Sigmoid colon (tissue), 7 donors: ENCODE results near the gene NLRP5. TPM values are rescaled to one million over a fixed set of nuclear protein-coding genes. Genes with fewer than 3 reads are reported as not detected.
"Not testable (repeated sequence)": the region's sequence is repeated elsewhere in the genome, so short reads cannot be mapped to it uniquely, and the experiment has no call there.

Experiments used
- DNase-seq: peaks from one replicate; pipeline ENCODE4 v3.0.0-alpha.2; 2019
- H3K27ac ChIP-seq, 4 donors: fragments of 200-600 bp; sonication (generic); one replicate each; pipeline ENCODE4 v1.5.1; 2016 to 2019; ENCODE audit warnings: mild to moderate bottlenecking in 1 of 4
- H3K27me3 ChIP-seq, 3 donors: fragments of 200-600 bp; sonication (generic); one replicate each; pipeline ENCODE4 v1.5.1; 2019; ENCODE audit warnings: mild to moderate bottlenecking in 1 of 3
- H3K36me3 ChIP-seq, 4 donors: fragments of 200-600 bp; sonication (generic); one replicate each; pipeline ENCODE4 v1.5.1; 2016 to 2019
- H3K4me1 ChIP-seq, 4 donors: fragments of 200-600 bp; sonication (generic); one replicate each; pipeline ENCODE4 v1.5.1; 2017 to 2019
- H3K4me3 ChIP-seq, 4 donors: fragments of 200-600 bp; sonication (generic); one replicate each; pipeline ENCODE4 v1.5.1; 2017 to 2019; ENCODE audit warnings: mild to moderate bottlenecking in 2 of 4, moderate library complexity in 1 of 4
- H3K9me3 ChIP-seq, 4 donors: fragments of 200-600 bp in 3 of 4; sonication (generic) in 3 of 4; one replicate each; pipeline versions ENCODE4 v1.5.1 to v1.6.1; 2013 to 2019
- EP300 ChIP-seq, 4 donors: sonication (generic); formaldehyde crosslinking; IDR thresholded peaks; one replicate each; pipeline ENCODE4 v1.6.1; 2017; ENCODE audit warnings: antibody characterized with exemption in 4 of 4
- POLR2A ChIP-seq, 2 donors: fragments of 450-650 bp; IDR thresholded peaks; one replicate each; pipeline ENCODE4 v1.6.1; 2016; ENCODE audit warnings: antibody characterized with exemption in 2 of 2, mild to moderate bottlenecking in 2 of 2, moderate library complexity in 2 of 2
- POLR2AphosphoS5 ChIP-seq, 4 donors: sonication (generic); formaldehyde crosslinking; IDR thresholded peaks; one replicate each; pipeline ENCODE4 v1.6.1; 2017; ENCODE audit warnings: antibody characterized with exemption in 4 of 4
- WGBS, 2 donors: extraction: QIAGEN DNeasy Blood & Tissue Kit; methylation state at CpG; one replicate each; pipeline ENCODE4 v1.1.7; 2013; 5-methylcytosine and 5-hydroxymethylcytosine counted together
- intact Hi-C: fragments of 100-400 bp; cut with DNase I; formaldehyde crosslinking; loops from one replicate; pipeline ENCODE4 v1.15.1; 2023
- polyA plus RNA-seq, 3 donors: library from polyadenylated mRNA; stranded (reverse); fragments of 200-250 nt; gene quantifications; one replicate each; pipeline ENCODE4 v1.2.3, GENCODE V29; 2013
- total RNA-seq, 4 donors: library from RNA; depleted of rRNA; stranded (reverse); fragments of >200 nt; gene quantifications; one replicate each; pipeline ENCODE4 v1.1.0, GENCODE V29; 2016
- TF ChIP-seq, protein P1 (sequence below), 4 experiments: fragments of 450-650 bp in 3 of 4; fragments of 200-600 bp in 1 of 4; IDR thresholded peaks; one replicate each; pipeline ENCODE4 v1.5.1; 2016 to 2019; ENCODE audit warnings: antibody characterized with exemption in 4 of 4, mild to moderate bottlenecking in 3 of 4, moderate library complexity in 2 of 4
- donor health status: healthy with polysubstance abuse.
- donor health status: Bipolar disorder and iron deficiency.
- donor health status: healthy.

NLRP5 gene
- total and polyA plus RNA-seq, 7 donors, result not detected

DNA sequence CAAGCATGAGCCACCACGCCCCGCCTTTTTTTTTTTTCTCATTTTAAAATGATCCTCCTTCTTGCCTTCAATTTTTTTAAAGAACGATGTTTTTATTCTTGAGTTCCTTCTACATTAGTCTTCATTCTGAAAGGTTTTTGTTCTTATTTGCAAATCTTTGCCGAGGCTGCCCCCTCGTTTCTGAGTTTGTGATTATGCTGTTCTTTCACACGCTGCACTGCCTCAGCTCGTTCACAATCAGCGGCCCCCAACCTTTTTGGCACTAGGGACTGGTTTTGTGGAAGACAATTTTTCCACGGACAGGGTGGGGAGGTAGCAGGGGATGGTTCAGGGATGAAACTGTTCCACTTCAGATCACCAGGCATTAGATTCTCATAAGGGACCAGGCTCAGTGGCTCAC is 107.9 kb downstream of the NLRP5 start:
- 81 to 87% methylated on average over 9 of the region's 9 CpGs for WGBS, 2 donors

DNA sequence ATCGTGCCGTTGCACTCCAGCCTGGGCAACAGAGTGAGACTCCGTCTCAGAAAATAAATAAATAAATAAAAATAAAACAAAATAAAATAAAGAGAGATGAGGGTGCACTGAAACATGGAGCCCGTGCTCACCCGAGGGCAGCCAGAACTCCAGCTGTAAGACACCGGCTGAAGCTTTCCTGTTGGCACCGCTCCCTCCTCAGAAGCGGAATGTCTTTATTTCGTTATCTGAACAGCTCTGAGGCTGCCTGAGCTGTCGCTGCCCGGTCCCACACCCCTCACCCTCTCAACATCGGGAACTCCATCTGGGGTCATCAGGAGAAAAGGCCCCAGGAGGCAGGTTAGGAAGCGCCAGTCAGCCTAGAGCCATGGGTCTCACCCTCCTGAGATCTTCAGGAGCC is 110.1 kb downstream of the NLRP5 start:
- Histone ChIP-seq H3K36me3 (peaks cover 0 to 36% (median 7%) of the 10 kb centered on the region in 4 donors), H3K27me3 (no peaks in the 10 kb centered on the region), H3K4me3 (no peak overlapping the region), H3K4me1 (peaks cover 0 to 3% (median under 1%) of the 10 kb centered on the region in 4 donors), H3K9me3 (no peaks in the 10 kb centered on the region), H3K27ac (no peak overlapping the region)
- WGBS, 2 donors, result 94 to 95% methylated on average over 13 of the region's 13 CpGs
- intact Hi-C loops, result no loop called here
- DNase-seq, result no peak
- TF ChIP-seq POLR2A (IDR thresholded peaks at IDR 0.05) (no peak), POLR2AphosphoS5 (IDR thresholded peaks at IDR 0.05) (no peak), EP300 (IDR thresholded peaks at IDR 0.05) (no peak)
- TF ChIP-seq, protein P1, sequence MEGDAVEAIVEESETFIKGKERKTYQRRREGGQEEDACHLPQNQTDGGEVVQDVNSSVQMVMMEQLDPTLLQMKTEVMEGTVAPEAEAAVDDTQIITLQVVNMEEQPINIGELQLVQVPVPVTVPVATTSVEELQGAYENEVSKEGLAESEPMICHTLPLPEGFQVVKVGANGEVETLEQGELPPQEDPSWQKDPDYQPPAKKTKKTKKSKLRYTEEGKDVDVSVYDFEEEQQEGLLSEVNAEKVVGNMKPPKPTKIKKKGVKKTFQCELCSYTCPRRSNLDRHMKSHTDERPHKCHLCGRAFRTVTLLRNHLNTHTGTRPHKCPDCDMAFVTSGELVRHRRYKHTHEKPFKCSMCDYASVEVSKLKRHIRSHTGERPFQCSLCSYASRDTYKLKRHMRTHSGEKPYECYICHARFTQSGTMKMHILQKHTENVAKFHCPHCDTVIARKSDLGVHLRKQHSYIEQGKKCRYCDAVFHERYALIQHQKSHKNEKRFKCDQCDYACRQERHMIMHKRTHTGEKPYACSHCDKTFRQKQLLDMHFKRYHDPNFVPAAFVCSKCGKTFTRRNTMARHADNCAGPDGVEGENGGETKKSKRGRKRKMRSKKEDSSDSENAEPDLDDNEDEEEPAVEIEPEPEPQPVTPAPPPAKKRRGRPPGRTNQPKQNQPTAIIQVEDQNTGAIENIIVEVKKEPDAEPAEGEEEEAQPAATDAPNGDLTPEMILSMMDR (IDR thresholded peaks at IDR 0.05), result no peak

More for the DNA sequence above, 107.9 kb downstream of the NLRP5 start:
- Histone ChIP-seq H3K27me3 (no peaks in the 10 kb centered on the region), H3K36me3 (peaks cover 0 to 22% (median 3%) of the 10 kb centered on the region in 4 donors), H3K4me1 (peaks cover 0 to 16% (median 9%) of the 10 kb centered on the region in 4 donors), H3K9me3 (no peaks in the 10 kb centered on the region), H3K27ac (no peak overlapping the region), H3K4me3 (no peak overlapping the region)
- no peak for TF ChIP-seq EP300 (IDR thresholded peaks at IDR 0.05)
- no peak for TF ChIP-seq POLR2A (IDR thresholded peaks at IDR 0.05)
- no peak for TF ChIP-seq POLR2AphosphoS5 (IDR thresholded peaks at IDR 0.05)
- TF ChIP-seq, protein P1 (IDR thresholded peaks at IDR 0.05), result no peak
- intact Hi-C loops, result no loop called here
- no peak for DNase-seq

DNA sequence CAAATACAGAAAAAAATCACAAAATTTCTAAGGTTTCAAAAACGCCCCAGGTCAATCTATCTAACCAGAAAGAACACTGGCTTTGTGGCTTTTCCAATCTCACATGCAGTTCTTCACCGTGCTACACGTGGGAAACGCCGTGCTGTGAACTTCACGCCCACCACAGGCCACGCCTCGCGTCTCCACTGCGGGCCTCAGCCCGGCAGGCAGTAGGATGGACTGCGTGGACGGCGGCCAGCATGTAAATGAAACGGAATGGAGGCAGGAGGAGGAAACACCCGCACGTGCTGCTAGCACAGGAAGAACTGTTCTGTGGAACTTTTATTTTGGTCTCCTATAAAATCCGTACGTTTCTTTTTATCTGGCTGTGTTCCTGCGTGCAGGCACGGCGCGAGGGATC is 110.7 kb downstream of the NLRP5 start:
- no peak for TF ChIP-seq POLR2AphosphoS5 (IDR thresholded peaks at IDR 0.05)
- TF ChIP-seq EP300 (IDR thresholded peaks at IDR 0.05), result no peak
- TF ChIP-seq, protein P1 (IDR thresholded peaks at IDR 0.05), result no peak
- no peak for TF ChIP-seq POLR2A (IDR thresholded peaks at IDR 0.05)
- Histone ChIP-seq H3K4me3 (no peak overlapping the region), H3K27me3 (no peaks in the 10 kb centered on the region), H3K36me3 (peaks cover 0 to 42% (median 13%) of the 10 kb centered on the region in 4 donors), H3K4me1 (no peaks in the 10 kb centered on the region), H3K27ac (no peak overlapping the region), H3K9me3 (no peaks in the 10 kb centered on the region)
- intact Hi-C loops, result no loop called here
- WGBS, 2 donors, result 88 to 90% methylated on average over 23 of the region's 23 CpGs
- DNase-seq, result no peak

DNA sequence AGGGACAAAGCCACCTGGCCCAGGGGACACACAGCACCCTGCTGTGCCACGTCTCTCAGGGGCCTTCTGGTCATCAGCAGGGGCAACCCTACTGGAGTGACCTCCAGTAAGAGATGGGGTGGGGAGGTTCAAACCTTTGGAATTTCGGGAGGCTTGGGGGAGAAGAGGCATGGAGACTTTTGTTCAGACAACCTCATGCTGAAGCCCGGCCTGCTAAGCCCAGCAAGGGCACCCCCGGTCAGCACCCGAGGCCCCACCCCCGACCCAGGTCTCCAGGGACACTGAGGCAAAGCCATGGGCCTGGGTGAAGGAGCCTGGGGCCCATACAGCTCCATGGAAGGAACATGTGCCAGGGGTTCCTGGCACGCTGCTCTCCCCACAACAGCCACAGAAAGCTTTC is 111.2 kb downstream of the NLRP5 start:
- WGBS, 2 donors, result 92 to 94% methylated on average over 7 of the region's 7 CpGs
- H3K36me3 ChIP-seq, result peaks cover 0 to 47% (median 17%) of the 10 kb centered on the region in 4 donors
- TF ChIP-seq, protein P1 (IDR thresholded peaks at IDR 0.05), result no peak
- TF ChIP-seq POLR2AphosphoS5 (IDR thresholded peaks at IDR 0.05), result no peak
- TF ChIP-seq POLR2A (IDR thresholded peaks at IDR 0.05), result no peak
- no peak for TF ChIP-seq EP300 (IDR thresholded peaks at IDR 0.05)
- H3K4me1 ChIP-seq, result no peaks in the 10 kb centered on the region
- H3K27me3 ChIP-seq, result no peaks in the 10 kb centered on the region
- intact Hi-C loops, result no loop called here
- H3K9me3 ChIP-seq, result no peaks in the 10 kb centered on the region
- H3K27ac ChIP-seq, result no peak overlapping the region
- no peak for DNase-seq
- H3K4me3 ChIP-seq, result no peak overlapping the region

DNA sequence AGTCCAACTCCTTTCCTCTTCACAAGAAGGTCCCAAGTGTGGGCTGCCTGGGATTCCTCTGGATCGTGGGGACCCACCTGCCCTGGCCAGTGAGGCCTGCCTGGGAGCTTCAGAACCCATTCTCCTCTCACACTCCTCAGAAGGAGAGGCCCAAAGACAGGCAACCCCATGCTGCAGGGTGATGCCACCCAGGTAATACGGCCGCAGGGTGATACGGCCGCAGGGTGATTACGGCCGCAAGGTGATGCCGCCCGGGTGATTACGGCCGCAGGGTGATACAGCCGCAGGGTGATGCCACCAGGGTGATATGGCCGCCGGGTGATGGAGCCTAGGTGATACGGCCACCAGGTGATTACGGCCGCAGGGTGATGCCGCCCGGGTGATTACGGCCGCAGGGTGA is 111.7 kb downstream of the NLRP5 start:
- H3K36me3 ChIP-seq, result peaks cover 0 to 48% (median 21%) of the 10 kb centered on the region in 4 donors
- intact Hi-C loops, result not testable (repeated sequence)

More for the DNA sequence above, 111.7 kb downstream of the NLRP5 start:
- H3K27ac ChIP-seq, H3K9me3 ChIP-seq, H3K27me3 ChIP-seq, H3K4me3 ChIP-seq, H3K4me1 ChIP-seq, DNase-seq: not testable (repeated sequence)
- 95 to 96% methylated on average over 21 of the region's 21 CpGs for WGBS, 2 donors
